Epithelial cell of prostate (primary cell): ENCODE results near the gene HOXD9.
A peak's percentile ranks its signal among the peaks of the same experiment; 100 is the strongest.

Experiments used
- DNase-seq: peaks from one replicate; pipeline ENCODE4 v3.0.0-alpha.2; 2011; ENCODE audit warnings: low read depth, low spot score
- H3K27ac ChIP-seq: fragments of 450-650 bp; 2 replicates; pipeline ENCODE4 v1.5.1; 2017; ENCODE audit warnings: mild to moderate bottlenecking

The HOXD9 gene

GRCh38 chr2:176109192-176109901, 13.2 kb upstream of the HOXD9 start:
- no peak for DNase-seq
- H3K27ac ChIP-seq: peak overlapping the region; percentile 98

GRCh38 chr2:176109946-176110345, 12.6 kb upstream of the HOXD9 start:
- peak overlapping the region; percentile 98 for H3K27ac ChIP-seq
- no peak for DNase-seq

GRCh38 chr2:176110415-176111308, 11.9 kb upstream of the HOXD9 start:
- DNase-seq: no peak
- H3K27ac ChIP-seq: no peak overlapping the region

GRCh38 chr2:176111309-176111663, 11.2 kb upstream of the HOXD9 start:
- no peak for DNase-seq
- no peak overlapping the region for H3K27ac ChIP-seq

- DNase-seq: no peak
- H3K27ac ChIP-seq: no peak overlapping the region
Observed at GRCh38 chr2:176111846-176112374, 10.6 kb upstream of the HOXD9 start.

- no peak overlapping the region for H3K27ac ChIP-seq
- DNase-seq: no peak
Observed at GRCh38 chr2:176112375-176113302, 9.9 kb upstream of the HOXD9 start.

GRCh38 chr2:176114120-176114929, 8.2 kb upstream of the HOXD9 start:
- no peak for DNase-seq

GRCh38 chr2:176114930-176115625, 7.4 kb upstream of the HOXD9 start:
- DNase-seq: no peak
- peak overlapping the region; percentile 54 for H3K27ac ChIP-seq

More at GRCh38 chr2:176114120-176114929, 8.2 kb upstream of the HOXD9 start:
- peak overlapping the region; percentile 54 for H3K27ac ChIP-seq

- peak within 1 kb of the TSS; percentile 54 for H3K27ac ChIP-seq
- no peak for DNase-seq
Observed at GRCh38 chr2:176115883-176116813, 6.4 kb upstream of the HOXD9 start, which contains the start of gene HOXD10. HOXD10 (plus strand) TSS chr2:176116778; CDS start chr2:176116834, 56 bp downstream.

- H3K27ac ChIP-seq: peak overlapping the region; percentile 54
- no peak for DNase-seq
Observed at GRCh38 chr2:176117162-176117822, 5.2 kb upstream of the HOXD9 start.

GRCh38 chr2:176117823-176118371, 4.6 kb upstream of the HOXD9 start:
- no peak for DNase-seq
- no peak overlapping the region for H3K27ac ChIP-seq

GRCh38 chr2:176118601-176119339, 3.7 kb upstream of the HOXD9 start:
- DNase-seq: no peak
- H3K27ac ChIP-seq: no peak overlapping the region

GRCh38 chr2:176120364-176121189, 1.9 kb upstream of the HOXD9 start:
- no peak for DNase-seq
- no peak overlapping the region for H3K27ac ChIP-seq

- H3K27ac ChIP-seq: no peak overlapping the region
- DNase-seq: no peak
Observed at GRCh38 chr2:176121190-176122051, 1.1 kb upstream of the HOXD9 start.
